ENCODE measurements around the gene IFT172. TPM values are rescaled to one million over a fixed set of nuclear protein-coding genes. Genes with fewer than 3 reads are reported as not detected.
A peak's percentile ranks its signal among the peaks of the same experiment; 100 is the strongest.

The IFT172 gene
- total RNA-seq, 1 donor from 2014 or later = 43.6 TPM

- Mint-ChIP-seq H3K4me1 (ENCODE audit: low read depth, unreplicated experiment) (peaks cover 8% of the 10 kb centered on the region), H3K4me3 (ENCODE audit: unreplicated experiment) (no peak overlapping the region), H3K27ac (ENCODE audit: unreplicated experiment) (no peak overlapping the region), H3K36me3 (ENCODE audit: unreplicated experiment) (peaks cover 7% of the 10 kb centered on the region), H3K9me3 (ENCODE audit: unreplicated experiment) (peaks cover 5% of the 10 kb centered on the region), H3K27me3 (ENCODE audit: unreplicated experiment) (peaks cover 19% of the 10 kb centered on the region)
- DNase-seq = no peak
- no peak for TF ChIP-seq CTCF (IDR thresholded peaks at IDR 0.05; ENCODE audit: partially characterized antibody, unreplicated experiment)
These were observed 7.7 kb upstream of the IFT172 start for GRCh38 chr2:27497288-27497627.

- Mint-ChIP-seq H3K27ac (ENCODE audit: unreplicated experiment) (no peak within 1 kb of the TSS), H3K27me3 (ENCODE audit: unreplicated experiment) (peaks cover 19% of the 10 kb centered on the region), H3K9me3 (ENCODE audit: unreplicated experiment) (peaks cover 5% of the 10 kb centered on the region)
These were observed 7.1 kb upstream of the IFT172 start, which contains the start of gene GCKR for GRCh38 chr2:27496357-27497287. Gene GCKR, plus strand, starts transcription at chr2:27496839. Its CDS starts 66 bp downstream, at chr2:27496905.

DNA sequence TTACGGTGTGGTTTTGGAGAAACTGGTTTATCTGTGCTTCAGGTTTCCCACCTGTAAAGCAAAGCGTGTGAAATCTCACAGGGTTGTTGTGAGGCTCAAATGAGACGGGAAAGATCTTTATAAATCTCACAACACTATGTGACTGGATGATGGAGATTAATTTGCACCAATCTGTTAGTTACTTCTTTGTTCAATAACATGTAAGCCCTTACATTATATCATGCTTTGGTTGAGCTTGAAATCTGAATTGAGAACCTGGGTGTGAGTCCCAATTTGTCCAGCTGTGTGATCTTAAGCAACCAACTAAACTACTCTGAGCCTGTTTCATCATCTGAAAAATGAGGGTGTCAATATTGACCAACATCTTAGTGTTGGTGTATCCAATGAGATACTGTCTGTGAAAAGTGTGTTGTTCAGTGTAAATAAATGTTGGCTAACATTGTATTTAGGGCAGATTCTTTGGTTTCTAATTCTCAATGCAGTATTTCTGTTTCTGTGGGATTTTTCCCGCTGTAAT lies 6.4 kb upstream of the IFT172 start:
- Mint-ChIP-seq H3K9me3 (ENCODE audit: unreplicated experiment) (peaks cover 5% of the 10 kb centered on the region), H3K36me3 (ENCODE audit: unreplicated experiment) (peaks cover 7% of the 10 kb centered on the region), H3K4me3 (ENCODE audit: unreplicated experiment) (peak overlapping the region; percentile 95), H3K4me1 (ENCODE audit: low read depth, unreplicated experiment) (peaks cover 4% of the 10 kb centered on the region), H3K27ac (ENCODE audit: unreplicated experiment) (no peak overlapping the region), H3K27me3 (ENCODE audit: unreplicated experiment) (peaks cover 19% of the 10 kb centered on the region)
- no peak for TF ChIP-seq CTCF (IDR thresholded peaks at IDR 0.05; ENCODE audit: partially characterized antibody, unreplicated experiment)
- no peak for DNase-seq

More at GRCh38 chr2:27496357-27497287, 7.1 kb upstream of the IFT172 start, which contains the start of gene GCKR:
- Mint-ChIP-seq H3K4me1 (ENCODE audit: low read depth, unreplicated experiment) (peaks cover 7% of the 10 kb centered on the region), H3K36me3 (ENCODE audit: unreplicated experiment) (peaks cover 7% of the 10 kb centered on the region), H3K4me3 (ENCODE audit: unreplicated experiment) (peak within 1 kb of the TSS; percentile 95)
- no peak for DNase-seq
- no peak for TF ChIP-seq CTCF (IDR thresholded peaks at IDR 0.05; ENCODE audit: partially characterized antibody, unreplicated experiment)

GRCh38 chr2:27494944-27495554 lies 5.5 kb upstream of the IFT172 start, which contains the start of gene FNDC4:
Gene FNDC4, minus strand, starts transcription at chr2:27495200. Its CDS starts 521 bp downstream, at chr2:27494679.
- H3K9me3 Mint-ChIP-seq (ENCODE audit: unreplicated experiment) = peaks cover 5% of the 10 kb centered on the region
- H3K4me1 Mint-ChIP-seq (ENCODE audit: low read depth, unreplicated experiment) = peaks cover 4% of the 10 kb centered on the region
- peak within 1 kb of the TSS; percentile 95 for H3K4me3 Mint-ChIP-seq (ENCODE audit: unreplicated experiment)
- peaks cover 19% of the 10 kb centered on the region for H3K27me3 Mint-ChIP-seq (ENCODE audit: unreplicated experiment)
- peak; percentile 64 for DNase-seq
- H3K27ac Mint-ChIP-seq (ENCODE audit: unreplicated experiment) = peak within 1 kb of the TSS; percentile 33
- H3K36me3 Mint-ChIP-seq (ENCODE audit: unreplicated experiment) = peaks cover 7% of the 10 kb centered on the region
- TF ChIP-seq CTCF (IDR thresholded peaks at IDR 0.05; ENCODE audit: partially characterized antibody, unreplicated experiment) = no peak

Data from glutamatergic neuron (in vitro differentiated cells).